ENCODE measurements around the gene SFMBT1. TPM values are rescaled to one million over a fixed set of nuclear protein-coding genes. Genes with fewer than 3 reads are reported as not detected.
A peak's percentile ranks its signal among the peaks of the same experiment; 100 is the strongest.
"Not testable (repeated sequence)": the region's sequence is repeated elsewhere in the genome, so short reads cannot be mapped to it uniquely, and the experiment has no call there.

SFMBT1 gene
- polyA plus RNA-seq, 3 donors = 9.2 to 12.2 (median 9.5) TPM

DNA sequence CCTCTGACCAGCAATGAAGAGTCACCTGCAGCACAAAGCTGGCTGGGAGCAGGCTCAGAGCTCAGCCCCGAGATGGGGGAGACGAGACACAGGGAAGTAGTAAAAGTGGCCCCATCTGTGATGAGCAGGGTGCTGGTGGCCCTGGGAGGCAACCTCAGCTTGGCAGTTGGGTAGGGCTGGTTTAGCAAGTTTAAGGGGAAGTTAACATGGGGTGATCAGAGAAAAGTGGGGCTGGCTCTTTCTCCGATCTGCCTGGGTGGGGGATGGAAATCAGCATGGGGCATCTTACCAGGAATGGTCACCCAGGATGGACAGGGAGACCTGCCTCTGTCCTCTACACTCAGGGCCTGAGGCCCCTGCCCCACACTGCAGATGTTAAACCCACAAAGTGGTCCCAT, 29.9 kb upstream of the SFMBT1 start:
- no peak for DNase-seq (ENCODE audit: extremely low read depth in 1 of 11, low read depth in 9 of 11, low spot score in 4 of 11)

GRCh38 chr3:53074761-53075742, 29.2 kb upstream of the SFMBT1 start:
- no peak for DNase-seq (ENCODE audit: extremely low read depth in 1 of 11, low read depth in 9 of 11, low spot score in 4 of 11)

DNA sequence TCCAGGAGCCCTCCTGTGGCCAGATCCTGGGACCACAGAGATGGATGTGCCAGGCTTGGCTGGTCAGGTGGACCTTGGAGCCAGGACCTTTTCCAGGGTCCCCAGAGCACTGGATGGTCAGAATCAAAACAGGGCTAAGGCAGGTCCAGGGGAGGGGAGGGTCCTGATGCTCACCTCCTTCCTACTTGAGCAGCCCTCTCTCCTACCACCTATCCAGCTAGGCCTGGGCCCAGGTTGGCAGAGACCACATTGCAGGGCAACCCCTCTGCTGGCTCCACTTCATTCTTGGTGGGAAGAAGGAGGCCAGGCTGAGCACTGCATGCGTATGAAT, 28.5 kb upstream of the SFMBT1 start:
- DNase-seq (ENCODE audit: extremely low read depth in 1 of 11, low read depth in 9 of 11, low spot score in 4 of 11) = no peak

- no peak for DNase-seq (ENCODE audit: extremely low read depth in 1 of 11, low read depth in 9 of 11, low spot score in 4 of 11)
Observed at GRCh38 chr3:53073553-53074365, 27.9 kb upstream of the SFMBT1 start.

DNA sequence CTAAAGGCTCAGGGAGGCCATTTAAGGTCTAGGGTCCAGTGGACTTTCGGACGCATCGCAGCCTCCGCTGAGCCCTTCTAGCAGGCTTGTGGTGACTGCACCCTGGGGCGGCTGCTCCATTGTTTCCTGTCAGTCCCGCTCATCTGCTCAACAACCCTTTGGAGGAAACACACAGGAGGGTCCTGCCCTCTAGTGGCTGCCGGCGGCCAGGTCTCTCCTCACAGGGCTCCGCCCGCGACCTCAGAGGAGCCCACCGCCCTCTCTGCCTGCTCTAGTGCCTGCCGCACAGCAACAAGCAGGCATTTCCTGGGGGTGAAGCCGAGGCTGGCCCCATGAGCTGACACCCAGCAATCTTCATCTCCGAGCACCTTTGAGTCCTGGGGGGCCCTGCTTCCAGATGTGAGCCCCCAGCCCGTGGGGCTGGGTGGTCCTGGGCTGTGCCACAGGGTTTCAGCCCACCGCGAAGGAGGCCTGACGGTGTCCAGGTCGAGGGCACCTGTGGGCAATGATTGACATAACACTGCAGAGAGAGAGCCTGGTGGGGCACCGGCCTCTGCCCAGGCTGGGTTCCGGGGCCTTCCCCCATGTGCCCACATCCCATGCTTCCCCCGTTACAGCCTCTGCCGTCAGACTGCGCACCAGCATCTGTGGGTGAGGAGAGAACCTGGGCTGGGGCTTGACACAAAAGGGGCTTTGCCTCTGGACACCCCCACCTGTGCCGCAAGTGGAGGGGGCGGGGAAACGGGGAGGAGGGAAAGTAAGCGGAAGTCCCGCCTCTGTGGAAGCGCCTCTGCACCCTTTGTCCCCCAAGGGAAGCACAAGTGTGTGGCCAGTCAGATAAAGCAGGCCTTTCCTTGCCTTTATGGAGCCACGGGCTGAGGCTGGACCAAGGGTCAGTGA, 27.0 kb upstream of the SFMBT1 start:
- peak; percentile 39 to 72 (median 63) for DNase-seq (ENCODE audit: extremely low read depth in 1 of 11, low read depth in 9 of 11, low spot score in 4 of 11)

GRCh38 chr3:53071882-53072431, 26.1 kb upstream of the SFMBT1 start:
- DNase-seq (ENCODE audit: extremely low read depth in 1 of 11, low read depth in 9 of 11, low spot score in 4 of 11) = no peak

- DNase-seq (ENCODE audit: extremely low read depth in 1 of 11, low read depth in 9 of 11, low spot score in 4 of 11) = no peak
Observed at GRCh38 chr3:53069422-53070068, 23.7 kb upstream of the SFMBT1 start.

DNA sequence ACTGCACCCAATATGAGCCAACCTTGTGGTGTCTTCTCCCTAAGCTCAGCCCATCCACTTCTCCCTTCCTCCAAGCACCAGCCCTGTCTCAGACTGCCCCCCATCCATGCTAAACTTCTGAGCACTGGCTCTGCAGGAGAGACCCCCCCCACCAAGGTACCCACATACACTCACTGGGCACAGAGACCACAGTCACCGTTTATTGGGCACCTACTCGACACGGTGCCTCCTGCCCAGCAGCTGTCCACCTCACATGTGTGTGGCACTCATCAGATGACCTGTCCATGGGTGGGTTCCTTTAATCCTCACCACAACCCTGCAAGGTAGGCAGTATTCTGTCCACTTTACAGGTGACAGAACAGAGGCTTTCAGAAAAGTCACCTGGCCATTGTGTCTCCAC, 22.3 kb upstream of the SFMBT1 start:
- no peak for DNase-seq (ENCODE audit: extremely low read depth in 1 of 11, low read depth in 9 of 11, low spot score in 4 of 11)

- DNase-seq (ENCODE audit: extremely low read depth in 1 of 11, low read depth in 9 of 11, low spot score in 4 of 11) = no peak
Observed at GRCh38 chr3:53067567-53067966, 21.7 kb upstream of the SFMBT1 start.

GRCh38 chr3:53065841-53066480, 20.1 kb upstream of the SFMBT1 start:
- no peak for DNase-seq (ENCODE audit: extremely low read depth in 1 of 11, low read depth in 9 of 11, low spot score in 4 of 11)

- no peak for DNase-seq (ENCODE audit: extremely low read depth in 1 of 11, low read depth in 9 of 11, low spot score in 4 of 11)
Observed at GRCh38 chr3:53062905-53063304, 17.0 kb upstream of the SFMBT1 start.

- DNase-seq (ENCODE audit: extremely low read depth in 1 of 11, low read depth in 9 of 11, low spot score in 4 of 11) = no peak
Observed at GRCh38 chr3:53056442-53056841, 10.6 kb upstream of the SFMBT1 start.

DNA sequence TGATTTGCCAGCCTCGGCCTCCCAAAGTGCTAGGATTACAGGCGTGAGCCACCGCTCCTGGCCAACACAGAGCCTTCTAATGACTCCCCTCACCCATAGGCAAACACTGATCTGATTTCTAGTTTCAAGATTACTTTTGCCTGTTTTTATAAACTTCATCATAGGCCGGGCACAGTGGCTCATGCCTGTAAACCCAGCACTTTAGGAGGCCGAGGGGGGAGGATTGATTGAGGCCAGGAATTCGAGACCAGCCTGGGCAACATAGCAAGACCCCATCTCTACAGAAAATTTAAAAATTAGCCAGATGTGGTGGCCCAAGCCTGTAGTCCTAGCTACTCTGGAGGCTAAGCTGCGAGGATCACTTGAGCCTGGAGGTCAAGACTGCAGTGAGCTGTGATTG, 8.4 kb upstream of the SFMBT1 start:
- DNase-seq (ENCODE audit: extremely low read depth in 1 of 11, low read depth in 9 of 11, low spot score in 4 of 11) = not testable (repeated sequence)

DNA sequence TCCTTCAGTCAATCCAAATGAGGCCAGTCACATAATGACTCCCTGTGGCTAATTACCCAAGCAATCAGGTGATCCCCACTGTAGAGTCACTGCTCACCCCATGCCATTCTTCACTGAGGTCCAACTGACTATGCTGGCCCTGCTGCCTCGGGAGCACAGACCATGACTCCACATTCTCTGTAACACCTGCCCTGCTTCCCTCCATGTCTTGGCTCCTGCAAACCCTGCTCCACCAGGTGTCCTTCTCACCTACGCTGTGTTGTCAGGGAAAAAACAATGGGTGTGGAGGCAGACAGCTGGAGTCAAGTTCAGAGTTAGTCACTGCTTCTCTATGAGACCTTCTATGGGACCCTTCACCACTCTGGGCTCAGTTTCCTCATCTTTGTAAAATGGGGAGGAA, 6.1 kb upstream of the SFMBT1 start:
- no peak for DNase-seq (ENCODE audit: extremely low read depth in 1 of 11, low read depth in 9 of 11, low spot score in 4 of 11)

DNA sequence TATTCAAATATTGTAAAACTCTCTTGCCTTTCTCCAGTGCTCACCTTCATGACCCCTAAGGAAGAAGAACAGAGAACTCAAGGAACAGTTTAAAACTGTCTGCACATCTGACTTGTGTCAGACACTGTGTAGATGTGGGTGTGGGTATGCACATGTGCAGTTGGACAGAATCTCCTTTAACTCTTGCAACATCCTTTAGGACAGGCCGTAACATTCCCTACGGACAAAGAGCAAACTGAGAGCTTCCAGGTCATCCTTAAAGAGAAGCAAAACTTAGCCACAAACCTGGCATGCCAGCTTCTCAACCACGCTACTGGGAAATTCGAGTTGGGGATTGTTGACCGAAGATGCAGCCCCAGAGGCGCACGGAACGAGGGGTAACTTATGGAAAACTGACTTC, 4.1 kb upstream of the SFMBT1 start:
- no peak for DNase-seq (ENCODE audit: extremely low read depth in 1 of 11, low read depth in 9 of 11, low spot score in 4 of 11)

GRCh38 chr3:53046171-53047170, 598 bp upstream of the SFMBT1 start:
- peak in 4 of 11 donors; percentile 18 to 48 (median 30) for DNase-seq (ENCODE audit: extremely low read depth in 1 of 11, low read depth in 9 of 11, low spot score in 4 of 11)
